COLO668 (cell line): ENCODE data around the gene RPL32.
A peak's percentile ranks its signal among the peaks of the same experiment; 100 is the strongest.
"Not testable (repeated sequence)": the region's sequence is repeated elsewhere in the genome, so short reads cannot be mapped to it uniquely, and the experiment has no call there.

Experiments used
- DNase-seq: peaks from one replicate; lab custom pipeline; 2025; ENCODE audit not compliant: unreplicated experiment; lab: John Stamatoyannopoulos, UW

Gene RPL32

DNA sequence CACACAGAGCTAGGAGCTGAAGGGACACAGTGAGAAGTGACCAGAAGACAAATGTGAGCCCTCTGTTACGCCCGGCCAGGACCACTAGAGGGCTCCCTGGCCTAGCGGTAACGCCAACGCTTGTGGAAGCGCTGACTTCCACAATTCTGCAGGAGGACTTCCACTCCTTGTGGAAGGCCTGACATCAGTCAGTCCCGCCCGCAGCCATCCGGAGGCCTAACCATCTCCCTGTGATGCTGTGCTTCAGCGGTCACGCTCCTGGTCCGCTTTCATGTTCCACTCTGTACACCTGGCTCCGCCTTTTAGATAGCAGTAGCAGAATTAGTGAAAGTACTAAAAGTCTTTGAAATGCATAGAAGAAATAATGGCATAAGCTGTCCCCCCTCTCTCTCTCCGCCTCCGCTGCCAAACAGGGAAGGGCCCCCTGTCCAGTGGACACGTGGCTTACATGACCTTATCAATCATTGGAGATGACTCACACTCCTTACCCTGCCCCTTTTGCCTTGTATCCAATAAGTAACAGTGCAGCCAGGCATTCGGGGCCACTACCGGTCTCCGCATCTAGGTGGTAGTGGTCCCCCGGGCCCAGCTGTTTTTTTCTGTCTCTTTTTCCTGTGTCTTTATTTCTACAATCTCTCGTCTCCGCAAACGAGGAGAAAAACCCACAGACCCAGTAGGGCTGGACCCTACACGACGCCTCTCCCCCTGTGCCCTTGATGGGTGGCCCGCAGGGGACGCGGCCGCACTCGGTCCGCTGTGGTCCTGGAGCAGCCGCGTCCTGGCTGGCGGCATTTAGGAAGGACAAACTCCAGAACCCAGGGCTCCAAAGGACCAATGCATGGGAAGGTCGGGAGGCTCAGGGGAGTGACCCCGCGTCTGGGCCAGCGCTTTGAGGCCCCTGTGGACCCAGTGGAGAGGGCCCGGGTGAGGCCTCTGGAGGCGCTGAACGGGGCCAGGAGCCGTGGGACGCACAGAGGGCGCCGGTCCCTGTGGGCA is 27.0 kb upstream of the RPL32 start:
- peak; percentile 70 for DNase-seq

DNA sequence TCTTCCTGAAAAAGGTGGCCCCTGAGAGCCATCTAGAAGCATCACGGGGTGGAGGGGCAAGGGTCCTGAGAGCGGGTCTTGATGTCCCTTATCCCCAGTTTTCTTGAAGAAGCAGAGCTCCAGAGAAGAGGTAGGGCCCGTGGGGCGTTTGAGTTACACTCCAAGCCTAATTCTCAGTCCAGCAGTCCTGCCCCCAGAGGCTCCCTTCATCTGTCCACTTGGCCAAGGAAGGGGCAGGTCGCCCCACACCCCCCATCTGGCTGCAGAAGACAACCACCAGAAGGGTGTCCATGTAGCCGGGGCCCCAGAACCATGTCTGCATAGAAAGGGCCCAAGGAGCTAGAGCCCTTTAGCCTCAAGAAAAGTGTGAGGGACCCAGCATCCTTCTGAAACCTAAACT is 25.5 kb upstream of the RPL32 start:
- no peak for DNase-seq

DNA sequence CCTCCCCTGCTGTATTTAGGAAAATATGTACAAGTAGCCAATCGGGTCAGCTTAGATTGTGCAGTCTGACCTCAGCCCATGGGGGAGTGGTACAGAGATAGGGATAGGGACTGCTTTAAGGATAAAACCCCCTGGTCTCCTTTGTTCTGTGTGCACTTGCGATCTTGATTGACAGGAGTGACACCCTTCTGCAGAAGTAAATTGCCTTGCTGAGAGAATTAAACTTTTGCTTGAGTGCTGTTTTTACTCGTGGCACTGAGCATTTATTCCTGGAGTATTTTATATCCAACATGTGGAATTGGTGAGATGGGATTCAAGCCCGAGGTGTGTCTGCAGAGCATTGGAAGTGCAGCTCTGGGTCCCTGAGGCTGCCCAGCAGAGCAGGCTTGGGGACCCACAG is 23.9 kb upstream of the RPL32 start:
- DNase-seq, result no peak

DNA sequence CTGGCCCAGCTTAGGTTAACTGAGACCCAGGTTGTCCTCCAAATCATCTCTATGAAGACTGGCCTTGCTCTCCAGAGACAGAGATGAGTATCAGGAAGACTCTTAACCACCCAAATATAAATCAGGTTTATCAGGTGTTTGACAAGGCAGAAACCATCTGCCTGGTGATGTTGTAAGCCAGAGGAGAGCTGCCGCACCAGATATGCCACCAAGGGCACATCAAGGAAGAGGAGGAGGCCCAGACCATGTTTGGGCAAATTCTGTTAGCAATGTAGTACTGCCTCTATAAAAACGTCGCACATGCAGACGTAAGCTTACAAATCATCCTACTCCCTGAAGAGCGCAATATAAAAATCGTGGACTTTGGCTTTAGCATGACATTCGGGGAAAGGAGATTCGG is 21.0 kb upstream of the RPL32 start:
- no peak for DNase-seq

- no peak for DNase-seq
These were observed 20.2 kb upstream of the RPL32 start for GRCh38 chr3:12861611-12862010.

DNA sequence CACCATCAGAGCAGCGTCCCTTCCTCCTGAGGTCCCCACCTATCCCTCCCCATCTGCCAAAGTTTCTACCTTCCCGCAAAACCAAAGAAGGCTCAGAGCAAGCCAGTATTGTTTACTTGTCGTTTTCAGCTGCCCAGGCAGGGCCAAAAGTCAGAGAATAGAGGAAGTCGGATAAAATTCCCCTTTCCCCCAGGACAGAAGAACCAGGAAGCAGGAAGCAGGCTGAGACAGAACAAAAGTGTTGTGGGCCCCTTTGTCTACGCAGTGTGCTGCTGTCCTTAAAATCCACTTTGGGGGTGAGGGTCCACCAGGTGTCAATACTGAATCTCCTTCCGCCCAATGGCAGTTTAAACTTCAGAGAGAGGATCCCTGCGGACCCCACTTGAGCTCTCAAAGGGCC is 18.5 kb upstream of the RPL32 start:
- DNase-seq, result no peak

DNA sequence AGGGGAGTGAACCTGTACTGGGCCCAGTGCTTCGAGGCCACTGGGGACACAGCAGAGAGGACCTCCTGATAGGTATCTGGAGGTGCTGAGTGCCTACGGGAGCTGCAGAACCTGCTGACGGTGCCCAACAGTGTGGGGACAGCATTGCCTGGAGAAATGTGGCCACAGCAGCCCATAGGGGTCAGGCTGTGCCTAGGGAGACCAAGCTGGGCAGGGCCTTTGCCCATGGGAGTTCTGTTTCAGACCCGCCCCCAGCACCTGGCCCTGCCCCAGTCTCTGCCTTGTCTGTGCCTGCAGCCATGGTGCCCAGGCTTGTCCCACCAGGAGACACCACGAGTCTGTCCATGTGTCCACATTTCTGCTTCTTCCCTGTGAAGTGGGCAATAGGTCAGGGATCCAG is 15.3 kb upstream of the RPL32 start:
- DNase-seq, result no peak

GRCh38 chr3:12854565-12854964 is 13.2 kb upstream of the RPL32 start:
- DNase-seq, result no peak

GRCh38 chr3:12853847-12854246 is 12.5 kb upstream of the RPL32 start:
- not testable (repeated sequence) for DNase-seq

- DNase-seq, result no peak
These were observed 10.8 kb upstream of the RPL32 start for GRCh38 chr3:12852201-12852600.

- no peak for DNase-seq
These were observed 4.4 kb upstream of the RPL32 start for GRCh38 chr3:12845811-12846210.

DNA sequence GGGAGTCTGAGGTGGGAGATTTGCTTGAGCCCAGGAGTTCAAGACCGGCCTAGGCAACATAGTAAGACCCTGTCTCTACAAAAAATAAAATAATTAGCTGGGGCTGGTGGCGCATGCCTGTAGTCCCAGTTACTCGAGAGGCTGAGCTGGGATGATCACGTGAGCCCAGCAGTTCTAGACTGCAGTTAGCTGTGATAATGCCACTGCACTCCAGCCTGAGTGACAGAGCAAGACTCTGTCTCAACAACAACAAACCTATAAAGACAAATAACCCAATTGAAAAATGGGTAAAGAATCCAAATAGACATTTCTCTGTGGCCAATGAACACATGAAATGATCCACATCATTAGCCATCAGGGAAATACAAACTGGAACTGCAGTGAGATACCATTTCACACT is 1.1 kb upstream of the RPL32 start:
- no peak for DNase-seq

- no peak for DNase-seq
These were observed 584 bp upstream of the RPL32 start for GRCh38 chr3:12841970-12842328.

DNA sequence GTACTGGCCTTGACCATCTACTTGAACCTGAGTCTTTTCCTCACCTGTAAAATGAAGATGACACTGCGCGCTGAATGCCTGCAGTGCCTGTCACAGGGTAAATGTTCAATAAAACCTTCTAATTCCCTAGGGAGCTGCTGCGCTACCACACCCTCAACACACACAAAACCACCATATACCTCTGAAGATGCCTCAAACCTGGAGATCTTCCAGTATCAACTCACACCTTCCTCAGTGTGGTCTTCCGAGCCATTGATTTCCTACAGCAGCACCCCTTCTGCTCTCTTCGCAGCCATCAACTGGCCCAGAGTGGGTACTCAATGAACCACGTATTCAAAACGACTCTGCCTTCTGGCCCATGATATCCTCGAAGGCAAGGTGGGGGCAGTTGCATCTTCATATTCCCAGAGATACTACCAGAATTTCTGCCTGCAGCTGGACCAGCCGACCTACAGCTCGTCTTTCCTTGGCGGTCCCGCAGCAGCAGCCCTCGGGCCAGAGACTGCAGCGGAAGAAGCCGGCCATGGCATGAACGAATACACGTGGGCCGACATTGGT is 695 bp downstream of the RPL32 start:
- peak; percentile 37 for DNase-seq

DNA sequence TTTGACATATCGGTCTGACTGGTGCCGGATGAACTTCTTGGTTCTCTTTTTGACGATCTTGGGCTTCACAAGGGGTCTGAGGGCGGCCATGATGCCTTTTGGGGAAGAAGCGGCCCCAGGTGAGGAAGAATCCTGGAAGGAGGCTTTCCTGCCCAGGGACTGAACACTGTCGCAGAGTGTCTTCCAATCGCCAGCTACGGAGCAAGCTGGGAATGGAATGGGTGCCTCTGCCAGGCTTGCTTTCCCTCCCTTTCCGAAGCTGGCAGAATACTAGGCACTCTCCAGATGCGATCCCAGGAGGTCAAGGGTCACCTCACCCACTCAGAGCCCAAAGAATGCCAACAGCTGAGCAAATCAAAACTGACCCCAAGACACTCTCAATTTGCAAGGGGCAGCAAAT is 1.2 kb downstream of the RPL32 start:
- not testable (repeated sequence) for DNase-seq

GRCh38 chr3:12839156-12839946 is 2.0 kb downstream of the RPL32 start:
- no peak for DNase-seq

DNA sequence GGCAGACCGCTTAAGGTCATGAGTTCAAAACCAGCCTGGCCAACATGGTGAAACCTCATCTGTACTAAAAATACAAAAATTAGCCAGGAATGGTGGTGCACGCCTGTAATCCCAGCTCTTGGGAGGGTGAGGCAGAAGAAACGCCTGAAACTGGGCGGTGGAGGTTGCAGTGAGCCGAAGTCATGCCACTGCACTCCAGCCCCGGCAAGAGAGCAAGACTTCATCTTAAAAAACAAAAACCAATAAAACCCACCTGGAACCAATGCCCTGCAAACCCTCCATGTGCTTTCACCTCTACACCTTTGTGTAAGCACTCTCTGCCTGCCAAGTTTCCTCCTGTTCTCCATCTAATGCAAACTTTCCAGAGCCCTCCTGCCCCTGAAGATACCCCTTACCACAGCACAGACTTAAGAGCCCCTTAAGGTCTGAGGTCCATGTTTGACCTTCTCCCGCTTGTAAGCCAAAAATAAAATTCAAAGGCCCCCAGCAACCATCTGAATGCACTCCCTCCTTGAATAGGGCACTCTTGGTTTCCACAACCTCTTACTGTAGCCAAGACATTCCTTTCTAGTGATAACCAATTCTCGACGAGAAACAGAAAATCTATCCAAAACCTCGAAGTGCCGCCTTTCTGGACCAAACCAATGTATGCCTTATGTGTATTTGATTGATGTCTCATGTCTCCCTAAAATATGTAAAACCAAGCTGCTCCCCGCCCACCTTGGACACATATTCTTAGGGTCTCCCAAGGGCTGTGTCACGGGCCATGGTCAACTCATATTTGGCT is 3.0 kb downstream of the RPL32 start:
- DNase-seq, result no peak

GRCh38 chr3:12837295-12837986 is 3.9 kb downstream of the RPL32 start:
- DNase-seq, result no peak

- DNase-seq, result no peak
These were observed 6.2 kb downstream of the RPL32 start for GRCh38 chr3:12835052-12835665.
